Psoas muscle (tissue), 8 donors: Measurements from ENCODE around the gene ZNF747. TPM values are rescaled to one million over a fixed set of nuclear protein-coding genes. Genes with fewer than 3 reads are reported as not detected.
A peak's percentile ranks its signal among the peaks of the same experiment; 100 is the strongest.

Experiments
- ATAC-seq, 4 donors: fragments of 200-7000 bp; cut with Tn5 transposase; one replicate each; pipeline ENCODE4 v1.9.1; 2020; ENCODE audit warnings: moderate library complexity in 3 of 4, mild to moderate bottlenecking in 2 of 4
- DNase-seq, 2 donors: peaks; one replicate each; pipeline ENCODE4 v3.0.0-alpha.2; 2020
- H3K27ac ChIP-seq: fragments of 200-600 bp; one replicate; pipeline ENCODE4 v1.8.0; 2022
- H3K27me3 ChIP-seq, 3 donors: fragments of 200-600 bp in 1 of 3; one replicate each; pipeline versions ENCODE4 v1.6.1 to v1.8.0; 2013 to 2022; ENCODE audit warnings: low read length in 2 of 3, mild to moderate bottlenecking in 2 of 3, moderate library complexity in 1 of 3; ENCODE audit not compliant: insufficient read depth in 3 of 3
- H3K36me3 ChIP-seq, 2 donors: fragments of 200-600 bp in 1 of 2; one replicate each; pipeline versions ENCODE4 v1.6.1 to v1.8.0; 2013 to 2022; ENCODE audit warnings: low read depth in 1 of 2, mild to moderate bottlenecking in 1 of 2, moderate library complexity in 1 of 2; ENCODE audit not compliant: insufficient read depth in 1 of 2
- H3K4me1 ChIP-seq: fragments of 200-600 bp; one replicate; pipeline ENCODE4 v1.8.0; 2022
- H3K4me3 ChIP-seq: fragments of 200-600 bp; one replicate; pipeline ENCODE4 v1.8.0; 2022; ENCODE audit warnings: mild to moderate bottlenecking
- H3K9me3 ChIP-seq: fragments of 200-600 bp; one replicate; pipeline ENCODE4 v1.8.0; 2022
- WGBS, 3 donors: extraction: QIAGEN DNeasy Blood & Tissue Kit; methylation state at CpG; one replicate each; pipeline versions ENCODE4 v1.1.6 to v1.1.7; 2013; 5-methylcytosine and 5-hydroxymethylcytosine counted together
- intact Hi-C, 2 donors: fragments of 100-400 bp; cut with DNase I; formaldehyde crosslinking; loops; one replicate each; pipeline versions ENCODE4 v1.11.0 to v1.14.2; 2022
- polyA plus RNA-seq, 3 donors: library from polyadenylated mRNA; stranded (reverse); fragments of 200-250 nt; gene quantifications; one replicate each; pipeline ENCODE4 v1.2.3, GENCODE V29; 2013
- total RNA-seq, 4 donors: library from RNA; stranded (reverse); fragmentation: NEBNext Ultra II Directional in 2 of 4; extraction: Animal tissue kit (Norgen Biotek cat#: 25700) in 2 of 4; gene quantifications; one replicate each; pipeline versions ENCODE4 v1.2.1 to v1.2.4, GENCODE V29; 2021 to 2023
- TF ChIP-seq, protein P1 (sequence below): fragments of 200-600 bp; IDR thresholded peaks from one replicate; pipeline ENCODE4 v1.8.0; 2022; ENCODE audit warnings: antibody characterized with exemption
- donor health status: healthy with polysubstance abuse.
- donor health status: DM: no; HTN: no; CAD: no; lungs with moderate emphysema.
- donor health status: Bipolar disorder and iron deficiency.
- donor health status: healthy.
- donor health status: DM: yes; HTN: yes; CAD: no.
- donor health status: DM: no; HTN: no; CAD: no.
- donor health status: DM: no; HTN: no; CAD: no.
- donor health status: DM: yes; HTN: yes; CAD: no.

Gene ZNF747
- total and polyA plus RNA-seq, 7 donors = 6.4 to 16.4 (median 7.9) TPM

DNA sequence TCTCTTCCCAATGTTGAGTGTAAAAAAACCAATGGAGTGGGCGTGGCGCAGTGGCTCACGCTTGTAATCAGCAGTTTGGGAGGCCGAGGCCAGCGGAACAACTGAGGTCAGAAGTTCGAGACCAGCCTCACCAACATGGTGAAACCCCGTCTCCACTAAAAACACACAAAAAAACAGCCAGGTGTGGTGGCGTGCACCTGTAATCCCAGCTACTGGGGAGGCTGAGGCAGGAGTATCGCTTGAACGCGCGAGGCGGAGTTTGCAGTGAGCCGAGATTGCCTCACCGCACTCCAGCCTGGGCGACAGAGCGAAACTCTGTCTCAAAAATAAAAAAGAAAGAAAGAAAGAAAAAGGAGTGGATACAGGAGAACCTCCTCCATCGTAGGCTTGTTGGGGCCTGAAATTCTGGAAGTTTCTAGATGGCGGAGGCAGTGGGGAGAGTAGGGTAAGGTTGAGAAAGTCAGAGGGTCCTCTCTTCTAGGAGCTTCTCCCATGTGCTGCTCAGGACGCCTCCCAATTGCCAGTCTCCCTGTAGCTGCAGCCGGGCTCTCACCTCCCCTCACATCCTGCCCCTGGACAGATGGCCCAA, 24.2 kb upstream of the ZNF747 start:
- Histone ChIP-seq H3K36me3 (peaks cover 0 to 18% of the 10 kb centered on the region in 2 donors), H3K9me3 (no peaks in the 10 kb centered on the region), H3K4me1 (peaks cover 23% of the 10 kb centered on the region), H3K4me3 (peak overlapping the region; percentile 96), H3K27ac (peak overlapping the region; percentile 97), H3K27me3 (no peaks in the 10 kb centered on the region)
- no peak for ATAC-seq
- intact Hi-C loops = loop anchor here (1.0 to 2.0 kb wide), 3 partner anchors 24 to 26 kb away; partner anchors contain the start of genes ZNF747 (in 1 of the 2) and ZNF785 (in 1 of the 2)
- TF ChIP-seq, protein P1, sequence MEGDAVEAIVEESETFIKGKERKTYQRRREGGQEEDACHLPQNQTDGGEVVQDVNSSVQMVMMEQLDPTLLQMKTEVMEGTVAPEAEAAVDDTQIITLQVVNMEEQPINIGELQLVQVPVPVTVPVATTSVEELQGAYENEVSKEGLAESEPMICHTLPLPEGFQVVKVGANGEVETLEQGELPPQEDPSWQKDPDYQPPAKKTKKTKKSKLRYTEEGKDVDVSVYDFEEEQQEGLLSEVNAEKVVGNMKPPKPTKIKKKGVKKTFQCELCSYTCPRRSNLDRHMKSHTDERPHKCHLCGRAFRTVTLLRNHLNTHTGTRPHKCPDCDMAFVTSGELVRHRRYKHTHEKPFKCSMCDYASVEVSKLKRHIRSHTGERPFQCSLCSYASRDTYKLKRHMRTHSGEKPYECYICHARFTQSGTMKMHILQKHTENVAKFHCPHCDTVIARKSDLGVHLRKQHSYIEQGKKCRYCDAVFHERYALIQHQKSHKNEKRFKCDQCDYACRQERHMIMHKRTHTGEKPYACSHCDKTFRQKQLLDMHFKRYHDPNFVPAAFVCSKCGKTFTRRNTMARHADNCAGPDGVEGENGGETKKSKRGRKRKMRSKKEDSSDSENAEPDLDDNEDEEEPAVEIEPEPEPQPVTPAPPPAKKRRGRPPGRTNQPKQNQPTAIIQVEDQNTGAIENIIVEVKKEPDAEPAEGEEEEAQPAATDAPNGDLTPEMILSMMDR = no peak
- 84 to 85% (median 85%) methylated on average over 20 to 21 of the region's 21 CpGs for WGBS, 3 donors
- DNase-seq = peak in 1 of 2 donors; percentile 48

DNA sequence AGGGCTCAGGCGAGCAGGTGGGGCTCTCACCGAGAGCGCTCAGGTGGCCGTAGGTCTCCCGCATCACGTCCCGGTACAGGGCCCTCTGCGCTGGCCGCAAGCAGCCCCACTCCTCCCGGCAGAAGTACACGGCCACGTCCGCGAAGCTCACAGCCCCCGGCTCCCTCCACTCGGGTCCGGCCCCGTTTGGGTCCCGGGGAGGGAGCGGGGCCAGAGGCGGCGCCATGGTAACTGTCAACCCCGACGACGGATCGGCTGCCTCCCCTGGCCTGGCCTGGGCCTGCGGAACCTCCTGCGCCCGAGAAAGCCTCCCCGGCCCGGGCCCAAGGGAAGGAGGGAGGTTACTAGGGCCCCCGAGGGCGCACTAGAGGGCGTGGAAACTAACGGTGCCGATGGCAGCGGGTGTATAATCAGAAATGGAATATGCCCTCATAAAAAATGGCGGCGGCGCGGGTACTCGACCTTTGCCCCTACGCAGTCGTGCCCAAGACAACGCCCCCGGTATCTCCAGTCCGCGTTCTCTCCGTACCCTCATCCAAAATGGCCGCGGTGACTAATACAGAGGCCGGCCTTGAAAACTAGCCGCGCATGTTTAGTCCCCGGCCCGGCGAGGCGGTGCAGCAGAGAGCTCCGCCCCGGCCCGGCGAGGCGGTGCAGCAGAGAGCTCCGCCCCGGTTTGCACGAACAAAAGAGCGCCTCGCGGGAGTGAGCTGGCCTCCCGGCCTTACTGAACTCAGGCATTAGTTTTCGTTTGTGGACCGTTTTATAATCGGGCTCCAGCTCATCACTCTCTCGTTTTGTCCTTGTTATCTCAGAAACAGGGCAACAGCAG, 23.5 kb upstream of the ZNF747 start, which contains the start of gene ZNF764:
Gene ZNF764 (minus strand): TSS at position 418 of the 832 bp plus-strand sequence. CDS start 192 bp downstream, at position 226.
- Histone ChIP-seq H3K27ac (peak within 1 kb of the TSS; percentile 97), H3K4me1 (peaks cover 30% of the 10 kb centered on the region), H3K27me3 (no peaks in the 10 kb centered on the region), H3K36me3 (peaks cover 0 to 25% of the 10 kb centered on the region in 2 donors), H3K9me3 (no peaks in the 10 kb centered on the region), H3K4me3 (peak within 1 kb of the TSS; percentile 96)
- DNase-seq = peak; percentile 98 to 99
- ATAC-seq = peak; percentile 95 to 96 (median 96)
- TF ChIP-seq, protein P1 = no peak
- intact Hi-C loops = loop anchor here (1.0 to 2.0 kb wide), 3 partner anchors 23 to 27 kb away; partner anchors contain the start of genes ZNF747 (in 1 of the 2) and ZNF785 (in 1 of the 2)
- WGBS, 3 donors = 0% methylated on average over 62 to 74 of the region's 74 CpGs

DNA sequence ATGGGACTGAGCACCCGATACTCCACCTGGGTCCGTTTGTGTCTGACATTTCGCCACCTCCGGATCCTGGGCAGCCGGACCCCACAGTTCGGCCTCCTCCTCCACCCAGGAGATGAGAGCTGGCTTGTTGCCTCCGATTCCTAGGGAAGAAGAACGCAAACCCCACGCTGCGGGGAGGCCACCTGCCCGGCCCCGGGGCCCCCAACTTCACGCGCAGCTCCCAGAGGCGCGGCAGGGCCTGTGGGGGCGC, 23.0 kb upstream of the ZNF747 start:
- Histone ChIP-seq H3K27ac (peak overlapping the region; percentile 97), H3K4me3 (peak overlapping the region; percentile 96), H3K27me3 (no peaks in the 10 kb centered on the region), H3K4me1 (peaks cover 31% of the 10 kb centered on the region), H3K36me3 (peaks cover 0 to 30% of the 10 kb centered on the region in 2 donors), H3K9me3 (no peaks in the 10 kb centered on the region)
- intact Hi-C loops = no loop called here
- peak in 1 of 2 donors; percentile 23 for DNase-seq
- TF ChIP-seq, protein P1 = no peak
- ATAC-seq = peak in 3 of 4 donors; percentile 0 to 11 (median 4)
- WGBS, 3 donors = 0 to 1% (median 1%) methylated on average over 15 to 17 of the region's 17 CpGs

DNA sequence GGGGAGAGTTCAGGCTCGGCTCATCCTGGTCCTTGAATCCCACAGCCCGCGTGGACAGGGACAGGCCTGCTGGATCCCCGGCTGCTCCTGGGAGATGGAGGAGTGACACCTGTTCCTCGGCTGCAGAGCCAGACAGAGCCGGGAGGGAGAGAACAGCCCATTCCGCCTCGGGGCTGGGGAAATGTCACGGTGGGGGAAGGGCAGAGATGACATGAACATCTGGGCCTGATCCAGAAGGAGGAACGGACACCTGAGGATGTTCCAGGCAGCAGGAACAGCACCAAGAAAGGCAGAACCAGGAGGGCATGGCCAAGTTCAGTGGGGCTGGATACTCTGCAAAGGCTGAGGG, 21.4 kb upstream of the ZNF747 start:
- no peaks in the 10 kb centered on the region for H3K27me3 ChIP-seq
- no peak overlapping the region for H3K4me3 ChIP-seq
- peaks cover 0 to 30% of the 10 kb centered on the region in 2 donors for H3K36me3 ChIP-seq
- peaks cover 31% of the 10 kb centered on the region for H3K4me1 ChIP-seq
- intact Hi-C loops = no loop called here
- H3K27ac ChIP-seq = peak overlapping the region; percentile 97
- DNase-seq (peak; percentile 36 to 82), ATAC-seq (peak; percentile 31 to 42 (median 38))
- 22 to 44% (median 31%) methylated on average over 10 of the region's 10 CpGs for WGBS, 3 donors
- TF ChIP-seq, protein P1 = no peak
- no peaks in the 10 kb centered on the region for H3K9me3 ChIP-seq
